ENCODE data around the gene AKAP17A. TPM values are rescaled to one million over a fixed set of nuclear protein-coding genes. Genes with fewer than 3 reads are reported as not detected.

The AKAP17A gene
- polyA plus RNA-seq, 1 experiment, result 10.2 TPM

- Histone ChIP-seq H3K27me3 (ENCODE audit: control insufficient read depth, insufficient read depth, low read length) (no peaks in the 10 kb centered on the region), H3K4me3 (ENCODE audit: low read depth, low read length) (no peak overlapping the region), H3K27ac (ENCODE audit: low read depth, low read length) (no peak overlapping the region), H3K9me3 (ENCODE audit: control insufficient read depth, insufficient read depth, low read length) (peaks cover 26% of the 10 kb centered on the region)
- TF ChIP-seq CTCF (IDR thresholded peaks at IDR 0.05; ENCODE audit: low read depth, low read length), result no peak
- CTCF ChIA-PET, result no interaction called here
- DNase-seq (ENCODE audit: low read depth, low spot score), result no peak
- POLR2A ChIA-PET, result no interaction called here
These were observed 9.8 kb downstream of the AKAP17A start for GRCh38 chrX:1601051-1601767.

- Histone ChIP-seq H3K4me3 (ENCODE audit: low read depth, low read length) (no peak overlapping the region), H3K27me3 (ENCODE audit: control insufficient read depth, insufficient read depth, low read length) (no peaks in the 10 kb centered on the region), H3K9me3 (ENCODE audit: control insufficient read depth, insufficient read depth, low read length) (peaks cover 26% of the 10 kb centered on the region), H3K27ac (ENCODE audit: low read depth, low read length) (no peak overlapping the region)
- ChIA-PET POLR2A (no interaction called here), CTCF (no interaction called here)
- no peak for TF ChIP-seq CTCF (IDR thresholded peaks at IDR 0.05; ENCODE audit: low read depth, low read length)
- DNase-seq (ENCODE audit: low read depth, low spot score), result no peak
These were observed 10.3 kb downstream of the AKAP17A start for GRCh38 chrX:1601768-1602085.

- no peak for TF ChIP-seq CTCF (IDR thresholded peaks at IDR 0.05; ENCODE audit: low read depth, low read length)
- CTCF ChIA-PET, result no interaction called here
- Histone ChIP-seq H3K9me3 (ENCODE audit: control insufficient read depth, insufficient read depth, low read length) (peaks cover 26% of the 10 kb centered on the region), H3K4me3 (ENCODE audit: low read depth, low read length) (no peak overlapping the region), H3K27me3 (ENCODE audit: control insufficient read depth, insufficient read depth, low read length) (no peaks in the 10 kb centered on the region), H3K27ac (ENCODE audit: low read depth, low read length) (no peak overlapping the region)
- DNase-seq (ENCODE audit: low read depth, low spot score), result no peak
- POLR2A ChIA-PET, result no interaction called here
These were observed 10.9 kb downstream of the AKAP17A start for GRCh38 chrX:1602299-1602698.

- peaks cover 5% of the 10 kb centered on the region for H3K9me3 ChIP-seq (ENCODE audit: control insufficient read depth, insufficient read depth, low read length)
- H3K4me3 ChIP-seq (ENCODE audit: low read depth, low read length), result no peak overlapping the region
- no peak for TF ChIP-seq CTCF (IDR thresholded peaks at IDR 0.05; ENCODE audit: low read depth, low read length)
- H3K27me3 ChIP-seq (ENCODE audit: control insufficient read depth, insufficient read depth, low read length), result no peaks in the 10 kb centered on the region
- POLR2A ChIA-PET, result no interaction called here
- CTCF ChIA-PET, result no interaction called here
- H3K27ac ChIP-seq (ENCODE audit: low read depth, low read length), result no peak overlapping the region
- no peak for DNase-seq (ENCODE audit: low read depth, low spot score)
These were observed 15.1 kb downstream of the AKAP17A start for GRCh38 chrX:1606496-1606895.

- no peak overlapping the region for H3K4me3 ChIP-seq (ENCODE audit: low read depth, low read length)
- no peak overlapping the region for H3K27ac ChIP-seq (ENCODE audit: low read depth, low read length)
- TF ChIP-seq CTCF (IDR thresholded peaks at IDR 0.05; ENCODE audit: low read depth, low read length), result no peak
- DNase-seq (ENCODE audit: low read depth, low spot score), result no peak
- H3K27me3 ChIP-seq (ENCODE audit: control insufficient read depth, insufficient read depth, low read length), result no peaks in the 10 kb centered on the region
- H3K9me3 ChIP-seq (ENCODE audit: control insufficient read depth, insufficient read depth, low read length), result no peaks in the 10 kb centered on the region; the same call in 1 of the 2 replicates
- ChIA-PET CTCF (no interaction called here), POLR2A (no interaction called here)
These were observed 17.9 kb downstream of the AKAP17A start for GRCh38 chrX:1609311-1609710.
